HL-60 (cell line): ENCODE results near the gene MED31.
A peak's percentile ranks its signal among the peaks of the same experiment; 100 is the strongest.

Experiments
- CTCF ChIP-seq: IDR thresholded peaks from one replicate; pipeline ENCODE4 v1.5.1; 2011; ENCODE audit warnings: low read length, control low read depth, inconsistent platforms; ENCODE audit not compliant: insufficient read depth
- GABPA ChIP-seq: IDR thresholded peaks from 2 replicates; pipeline ENCODE4 v1.6.1; 2012; ENCODE audit warnings: low read depth
- POLR2AphosphoS5 ChIP-seq: IDR thresholded peaks from 2 replicates; pipeline ENCODE4 v1.6.1; 2012; ENCODE audit warnings: low read depth
- REST ChIP-seq: IDR thresholded peaks from 2 replicates; pipeline ENCODE4 v1.6.1; 2012; ENCODE audit warnings: low read depth; ENCODE audit not compliant: insufficient replicate concordance
- SPI1 ChIP-seq: IDR thresholded peaks from 2 replicates; pipeline ENCODE4 v1.6.1; 2012; ENCODE audit warnings: low read depth, mild to moderate bottlenecking, borderline replicate concordance

- no peak for TF ChIP-seq CTCF
- TF ChIP-seq REST, result no peak
- peak; percentile 71 for TF ChIP-seq POLR2AphosphoS5
- no peak for TF ChIP-seq SPI1
- no peak; the same call in 1 of the 2 replicates for TF ChIP-seq GABPA
Observed at GRCh38 chr17:6640536-6641246, 10.7 kb downstream of the MED31 start, which contains the start of the genes KIAA0753 and TXNDC17.
